ENCODE data around the gene CEBPZ.

DNA sequence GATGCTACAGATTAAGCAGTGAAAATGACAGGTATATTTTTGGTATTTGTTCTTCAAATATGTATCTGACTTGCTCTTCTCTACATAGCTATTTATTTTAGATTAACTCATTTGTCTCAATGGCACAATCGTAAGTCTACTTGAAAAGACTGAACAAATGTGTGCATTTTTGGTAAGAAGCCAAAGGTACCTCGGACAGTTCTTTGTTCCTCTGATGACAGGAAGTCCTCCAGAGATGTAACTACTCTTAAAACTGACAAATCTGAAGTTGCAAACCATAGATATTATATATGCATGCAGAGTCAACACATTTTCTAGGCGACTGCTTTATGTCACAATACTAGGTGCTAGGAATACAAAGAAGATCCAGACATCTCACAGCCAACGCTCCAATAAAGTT is 36.7 kb upstream of the CEBPZ start:
- TF ChIP-seq CTCF (IDR thresholded peaks at IDR 0.05) (no peak), POLR2A (IDR thresholded peaks at IDR 0.05) (no peak)

All from uterus (tissue), 2 donors.